Measurements from ENCODE around the gene GALNT9. TPM values are rescaled to one million over a fixed set of nuclear protein-coding genes. Genes with fewer than 3 reads are reported as not detected.
A peak's percentile ranks its signal among the peaks of the same experiment; 100 is the strongest.

Gene GALNT9
- total RNA-seq, 1 experiment from 2014 or later: 0.54 TPM

DNA sequence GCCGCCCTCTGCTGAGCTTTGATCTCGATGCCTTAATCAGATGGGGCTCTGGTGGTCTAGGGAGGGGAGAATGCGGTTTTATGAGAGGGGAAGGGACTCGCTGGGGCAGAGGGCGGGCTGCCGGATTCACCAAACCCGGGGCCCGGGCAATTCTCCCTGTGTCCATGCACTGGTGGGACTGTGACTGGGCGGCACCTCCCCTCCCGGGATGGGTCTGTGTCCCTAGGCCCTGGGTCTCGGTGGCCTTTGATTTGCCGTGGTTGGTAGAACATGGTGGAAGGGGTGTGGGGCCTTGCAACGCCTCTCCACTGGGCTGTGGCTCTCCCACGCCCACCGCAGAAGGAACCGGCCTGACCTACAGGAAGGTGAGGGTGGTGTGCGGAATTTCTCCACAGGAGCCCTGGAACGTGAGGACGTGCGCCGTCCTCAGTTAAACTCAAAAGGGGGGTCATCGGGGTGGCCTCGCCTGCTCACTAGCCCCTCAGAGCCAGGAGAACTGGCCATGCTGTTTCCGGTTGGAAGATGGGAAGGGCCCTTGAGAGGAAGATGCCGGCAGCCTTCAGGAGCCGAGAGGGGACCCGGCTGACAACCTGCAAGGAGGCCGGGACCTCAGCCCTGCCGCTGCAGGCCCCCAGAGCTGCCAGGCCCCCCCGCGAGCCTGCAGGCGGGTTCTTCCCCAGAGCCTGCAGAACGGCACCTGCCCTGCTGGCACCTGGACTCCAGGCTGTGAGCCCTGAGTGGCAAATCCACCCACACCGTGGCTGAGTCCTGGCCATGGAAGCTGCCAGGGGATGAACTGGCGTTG is 141.5 kb downstream of the GALNT9 start:
- H3K4me3 Mint-ChIP-seq (ENCODE audit: low read depth, unreplicated experiment): peak overlapping the region; percentile 6
- H3K27ac Mint-ChIP-seq (ENCODE audit: unreplicated experiment): no peak overlapping the region
- BruUV-seq (replicated peaks): no TSS peak
- DNase-seq: no peak
- CTCF ChIA-PET: interaction anchor here (1.2 kb wide), 1 partner anchor 118 kb away, joined by 3 read pairs; no protein-coding TSS in a partner anchor
- H3K27me3 Mint-ChIP-seq (ENCODE audit: unreplicated experiment): peaks cover 56% of the 10 kb centered on the region
- H3K9me3 Mint-ChIP-seq (ENCODE audit: low read depth, unreplicated experiment): no peaks in the 10 kb centered on the region
- peaks cover 8% of the 10 kb centered on the region for H3K4me1 Mint-ChIP-seq (ENCODE audit: low read depth, unreplicated experiment)
- intact Hi-C loops (cut with micrococcal nuclease; ENCODE audit: unreplicated experiment): no loop called here
- peaks cover 31% of the 10 kb centered on the region for H3K36me3 Mint-ChIP-seq (ENCODE audit: insufficient read depth, unreplicated experiment)
- TF ChIP-seq, protein P1, sequence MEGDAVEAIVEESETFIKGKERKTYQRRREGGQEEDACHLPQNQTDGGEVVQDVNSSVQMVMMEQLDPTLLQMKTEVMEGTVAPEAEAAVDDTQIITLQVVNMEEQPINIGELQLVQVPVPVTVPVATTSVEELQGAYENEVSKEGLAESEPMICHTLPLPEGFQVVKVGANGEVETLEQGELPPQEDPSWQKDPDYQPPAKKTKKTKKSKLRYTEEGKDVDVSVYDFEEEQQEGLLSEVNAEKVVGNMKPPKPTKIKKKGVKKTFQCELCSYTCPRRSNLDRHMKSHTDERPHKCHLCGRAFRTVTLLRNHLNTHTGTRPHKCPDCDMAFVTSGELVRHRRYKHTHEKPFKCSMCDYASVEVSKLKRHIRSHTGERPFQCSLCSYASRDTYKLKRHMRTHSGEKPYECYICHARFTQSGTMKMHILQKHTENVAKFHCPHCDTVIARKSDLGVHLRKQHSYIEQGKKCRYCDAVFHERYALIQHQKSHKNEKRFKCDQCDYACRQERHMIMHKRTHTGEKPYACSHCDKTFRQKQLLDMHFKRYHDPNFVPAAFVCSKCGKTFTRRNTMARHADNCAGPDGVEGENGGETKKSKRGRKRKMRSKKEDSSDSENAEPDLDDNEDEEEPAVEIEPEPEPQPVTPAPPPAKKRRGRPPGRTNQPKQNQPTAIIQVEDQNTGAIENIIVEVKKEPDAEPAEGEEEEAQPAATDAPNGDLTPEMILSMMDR (IDR thresholded peaks at IDR 0.05; ENCODE audit: unreplicated experiment): no peak

DNA sequence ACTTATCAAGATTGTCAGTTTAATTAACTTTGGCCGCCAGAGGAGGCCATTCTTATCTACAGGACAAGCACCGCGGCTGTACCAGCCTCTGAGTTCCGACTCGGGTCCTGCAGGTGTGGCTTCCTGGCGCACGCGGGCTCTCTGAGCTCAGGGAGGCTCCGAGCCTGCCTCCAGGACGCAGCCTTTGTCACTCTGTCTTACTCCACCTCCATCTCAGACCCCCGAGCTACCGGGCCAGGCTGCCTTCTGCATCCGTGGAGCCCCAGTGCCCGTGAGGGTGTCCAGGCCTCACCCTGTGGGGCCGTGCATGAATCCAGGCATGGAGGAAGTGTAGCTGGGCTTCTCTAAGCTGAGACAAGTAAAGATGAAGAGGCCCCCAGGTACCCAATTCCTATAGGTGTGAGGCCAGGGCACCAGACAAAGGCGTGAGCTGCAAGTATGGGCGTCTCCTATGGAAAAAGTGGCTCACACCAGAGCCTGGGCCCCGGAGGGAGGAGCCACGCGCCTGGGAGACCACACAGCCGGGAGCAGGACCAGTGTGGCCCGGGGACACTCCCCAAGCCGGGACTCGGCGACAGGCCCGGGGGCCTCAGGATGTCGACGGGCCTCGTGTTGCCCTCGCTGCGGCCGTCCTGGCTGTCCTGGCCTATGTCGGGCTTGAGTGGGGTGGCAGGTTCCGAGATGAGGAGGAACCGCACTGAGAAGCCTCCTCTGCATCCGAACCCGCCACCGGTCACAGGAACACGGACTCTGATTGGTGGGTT is 142.3 kb downstream of the GALNT9 start:
- Mint-ChIP-seq H3K4me3 (ENCODE audit: low read depth, unreplicated experiment) (no peak overlapping the region), H3K27ac (ENCODE audit: unreplicated experiment) (no peak overlapping the region), H3K4me1 (ENCODE audit: low read depth, unreplicated experiment) (peaks cover 8% of the 10 kb centered on the region), H3K27me3 (ENCODE audit: unreplicated experiment) (peaks cover 58% of the 10 kb centered on the region), H3K9me3 (ENCODE audit: low read depth, unreplicated experiment) (no peaks in the 10 kb centered on the region), H3K36me3 (ENCODE audit: insufficient read depth, unreplicated experiment) (peaks cover 31% of the 10 kb centered on the region)
- TF ChIP-seq, protein P1 (IDR thresholded peaks at IDR 0.05; ENCODE audit: unreplicated experiment): no peak
- DNase-seq: no peak
- intact Hi-C loops (cut with micrococcal nuclease; ENCODE audit: unreplicated experiment): no loop called here
- CTCF ChIA-PET: no interaction called here
- BruUV-seq (replicated peaks): no TSS peak

DNA sequence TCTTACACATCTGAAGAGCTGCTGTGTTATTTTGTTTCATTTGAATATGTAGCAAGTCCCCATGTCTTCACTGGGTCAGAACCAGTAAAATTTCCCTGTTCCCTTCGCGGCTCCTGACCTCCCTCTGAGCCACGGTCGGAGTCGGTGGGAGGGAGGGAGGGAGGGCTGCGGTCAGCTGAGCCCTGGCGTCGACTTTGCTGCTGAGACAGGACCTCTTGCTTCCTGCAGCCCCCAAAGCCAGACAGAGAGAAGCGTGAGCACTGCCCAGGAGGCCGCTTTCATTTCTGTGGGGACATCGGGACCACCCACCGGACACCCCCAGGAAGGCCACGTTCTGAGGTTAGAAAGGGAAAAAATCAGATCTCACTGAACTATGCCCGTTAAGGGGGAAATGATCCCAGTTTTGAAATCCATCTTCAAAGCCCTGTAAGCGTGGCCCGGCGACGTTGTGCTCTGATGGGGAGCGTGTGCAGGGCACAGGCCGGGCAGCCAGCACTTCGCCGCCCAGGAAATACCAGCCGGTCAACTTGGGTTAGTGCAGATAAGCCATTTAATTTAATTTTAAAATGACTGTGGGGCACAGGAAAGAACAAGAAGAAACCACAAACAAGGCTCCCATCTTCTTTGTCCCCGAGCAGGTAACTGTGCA is 143.1 kb downstream of the GALNT9 start:
- Mint-ChIP-seq H3K4me1 (ENCODE audit: low read depth, unreplicated experiment) (peaks cover 8% of the 10 kb centered on the region), H3K27ac (ENCODE audit: unreplicated experiment) (no peak overlapping the region), H3K4me3 (ENCODE audit: low read depth, unreplicated experiment) (no peak overlapping the region), H3K9me3 (ENCODE audit: low read depth, unreplicated experiment) (peaks cover 2% of the 10 kb centered on the region), H3K36me3 (ENCODE audit: insufficient read depth, unreplicated experiment) (peaks cover 30% of the 10 kb centered on the region), H3K27me3 (ENCODE audit: unreplicated experiment) (peaks cover 65% of the 10 kb centered on the region)
- intact Hi-C loops (cut with micrococcal nuclease; ENCODE audit: unreplicated experiment): no loop called here
- CTCF ChIA-PET: interaction anchor here (0.7 kb wide), 1 partner anchor 84 kb away, joined by 3 read pairs; no protein-coding TSS in a partner anchor
- TF ChIP-seq, protein P1 (IDR thresholded peaks at IDR 0.05; ENCODE audit: unreplicated experiment): no peak
- DNase-seq: no peak
- BruUV-seq (replicated peaks): no TSS peak

DNA sequence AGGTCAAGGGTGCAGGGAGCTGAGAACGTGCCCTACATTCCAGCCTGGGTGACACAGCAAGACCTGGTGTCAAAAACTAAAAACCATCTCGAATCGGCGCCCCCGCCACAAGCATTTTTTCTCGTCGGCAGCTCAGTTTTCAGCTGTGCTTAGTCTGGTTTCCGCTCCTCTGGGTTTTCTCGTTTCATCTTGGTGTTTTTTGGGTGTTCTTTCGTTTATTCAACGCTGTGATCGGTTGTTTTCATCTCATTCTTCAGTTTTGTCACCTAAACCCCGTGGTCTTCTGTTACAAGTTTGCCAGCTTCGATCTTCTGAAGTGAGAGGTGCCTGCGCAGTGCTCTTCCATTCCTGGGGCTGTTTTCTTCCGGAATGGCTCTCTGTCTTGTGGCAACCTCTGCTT is 143.7 kb downstream of the GALNT9 start:
- peaks cover 24% of the 10 kb centered on the region for H3K36me3 Mint-ChIP-seq (ENCODE audit: insufficient read depth, unreplicated experiment)
- BruUV-seq (replicated peaks): no TSS peak
- H3K27ac Mint-ChIP-seq (ENCODE audit: unreplicated experiment): no peak overlapping the region
- H3K4me1 Mint-ChIP-seq (ENCODE audit: low read depth, unreplicated experiment): peaks cover 8% of the 10 kb centered on the region
- no peak overlapping the region for H3K4me3 Mint-ChIP-seq (ENCODE audit: low read depth, unreplicated experiment)
- DNase-seq: no peak
- TF ChIP-seq, protein P1 (IDR thresholded peaks at IDR 0.05; ENCODE audit: unreplicated experiment): no peak
- CTCF ChIA-PET: interaction anchor here (0.7 kb wide), 1 partner anchor 85 kb away, joined by 3 read pairs; no protein-coding TSS in a partner anchor
- peaks cover 71% of the 10 kb centered on the region for H3K27me3 Mint-ChIP-seq (ENCODE audit: unreplicated experiment)
- intact Hi-C loops (cut with micrococcal nuclease; ENCODE audit: unreplicated experiment): no loop called here
- peaks cover 2% of the 10 kb centered on the region for H3K9me3 Mint-ChIP-seq (ENCODE audit: low read depth, unreplicated experiment)

Measured in Calu3 (cell line).